ENCODE results near the gene ATP6V1A.

The ATP6V1A gene

DNA sequence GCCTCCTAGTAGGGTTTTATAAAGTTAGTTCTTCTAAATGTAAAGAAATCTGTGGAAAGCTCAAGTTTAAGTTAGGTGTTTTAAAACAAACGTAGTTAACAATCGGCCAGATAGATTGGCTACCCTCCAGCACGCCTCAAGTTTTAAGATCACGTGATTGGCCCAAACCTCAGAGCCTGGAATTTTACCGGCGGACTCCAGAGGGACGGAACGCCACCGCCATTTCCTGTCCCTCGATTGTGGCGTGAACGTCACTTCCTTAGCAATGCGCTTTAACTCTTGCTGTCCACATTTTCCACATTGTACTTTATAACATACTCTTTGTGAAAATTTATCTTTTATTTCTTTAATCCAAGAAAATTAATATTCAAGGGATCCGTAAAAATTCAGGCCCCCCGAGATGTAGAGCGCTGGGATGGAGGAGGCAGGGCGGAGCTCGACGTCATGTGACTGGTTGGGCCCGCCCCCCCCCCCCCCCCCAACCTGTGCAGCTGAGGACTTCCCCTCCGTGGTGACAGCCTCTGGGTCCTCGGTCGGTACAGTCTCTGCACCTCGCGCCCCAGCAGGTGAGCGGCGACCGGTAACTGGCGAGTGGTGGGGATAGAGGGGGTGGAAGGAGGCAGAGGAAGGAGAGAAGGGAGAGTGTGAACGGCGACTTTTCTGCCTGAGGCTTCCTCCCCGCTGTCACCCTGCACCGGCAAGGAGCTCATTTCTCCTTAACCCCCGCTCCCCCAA is at the start of gene ATP6V1A:
ATP6V1A (plus strand) TSS at position 488 of the 735 bp plus-strand sequence. CDS start 31,719 bp downstream, outside the sequence.
- H3K36me3 Mint-ChIP-seq (ENCODE audit: low read depth), result peaks cover 39% of the 10 kb centered on the region
- H3K9me3 Mint-ChIP-seq, result no peaks in the 10 kb centered on the region
- peak; percentile 50 for ATAC-seq
- peak; percentile 81 for DNase-seq
- H3K4me3 Mint-ChIP-seq, result peak within 1 kb of the TSS; percentile 97
- H3K27me3 Mint-ChIP-seq, result no peaks in the 10 kb centered on the region
- H3K27ac Mint-ChIP-seq, result peak within 1 kb of the TSS; percentile 99
- peaks cover 64% of the 10 kb centered on the region for H3K4me1 Mint-ChIP-seq

DNA sequence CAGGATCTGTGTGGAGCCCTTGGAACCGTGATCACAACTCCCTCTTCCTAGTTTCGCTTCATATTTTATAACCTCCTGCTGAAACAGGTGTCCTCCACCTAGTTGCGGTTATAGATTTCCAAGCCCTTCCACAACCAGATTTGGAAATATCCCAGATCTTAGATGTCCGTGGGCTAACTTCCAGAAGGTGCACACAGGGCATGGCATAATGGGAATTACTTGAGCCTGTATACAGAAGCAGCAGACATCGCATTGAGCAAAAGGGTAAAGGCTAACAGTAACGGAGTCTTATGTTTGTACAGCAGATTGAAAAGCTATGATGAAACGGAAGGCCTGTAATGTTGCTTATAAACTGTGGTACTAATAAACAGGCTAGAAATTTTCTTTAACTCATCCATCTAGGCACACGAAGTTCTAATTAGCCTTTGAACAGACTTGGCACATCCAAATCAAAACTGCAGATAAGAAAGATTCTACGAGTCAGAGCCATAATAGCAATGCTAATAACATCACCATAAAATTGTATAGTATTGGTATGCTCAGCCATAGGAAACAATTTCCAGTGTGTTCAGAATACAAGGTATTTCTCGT is 49.2 kb upstream of the ATP6V1A start:
- Mint-ChIP-seq H3K27ac (no peak overlapping the region), H3K4me3 (no peak overlapping the region), H3K4me1 (peaks cover 34% of the 10 kb centered on the region), H3K9me3 (no peaks in the 10 kb centered on the region), H3K36me3 (ENCODE audit: low read depth) (peaks cover 4% of the 10 kb centered on the region), H3K27me3 (no peaks in the 10 kb centered on the region)
- DNase-seq (no peak), ATAC-seq (no peak)

DNA sequence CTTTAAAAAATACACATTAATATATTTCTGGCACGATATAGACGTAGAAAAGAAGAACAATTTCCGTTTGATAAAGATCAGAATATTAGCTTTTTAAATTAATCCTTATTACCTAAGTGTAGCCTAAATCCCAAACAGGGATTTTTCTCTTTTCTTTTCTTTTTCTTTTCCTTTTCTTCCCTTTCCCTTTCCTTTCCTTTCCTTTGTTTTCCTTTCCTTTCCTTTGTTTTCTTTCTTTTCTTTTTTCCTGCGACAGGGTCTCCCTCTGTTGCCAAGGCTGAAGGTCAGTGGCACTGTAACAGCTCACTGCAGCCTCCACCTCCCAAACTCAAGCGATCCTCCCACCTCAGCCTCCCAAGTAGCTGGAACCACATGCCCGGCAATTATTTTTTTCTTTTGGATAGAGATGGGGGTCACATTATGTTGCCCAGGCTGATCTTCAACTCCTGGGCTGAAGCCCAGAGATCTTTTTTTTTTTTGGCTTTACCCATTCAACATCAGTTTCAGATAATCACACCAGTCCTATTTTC is 48.6 kb upstream of the ATP6V1A start:
- ATAC-seq, result no peak
- DNase-seq, result no peak
- H3K27ac Mint-ChIP-seq, result no peak overlapping the region
- no peaks in the 10 kb centered on the region for H3K9me3 Mint-ChIP-seq
- H3K4me3 Mint-ChIP-seq, result no peak overlapping the region
- H3K4me1 Mint-ChIP-seq, result peaks cover 32% of the 10 kb centered on the region
- peaks cover 4% of the 10 kb centered on the region for H3K36me3 Mint-ChIP-seq (ENCODE audit: low read depth)
- no peaks in the 10 kb centered on the region for H3K27me3 Mint-ChIP-seq

DNA sequence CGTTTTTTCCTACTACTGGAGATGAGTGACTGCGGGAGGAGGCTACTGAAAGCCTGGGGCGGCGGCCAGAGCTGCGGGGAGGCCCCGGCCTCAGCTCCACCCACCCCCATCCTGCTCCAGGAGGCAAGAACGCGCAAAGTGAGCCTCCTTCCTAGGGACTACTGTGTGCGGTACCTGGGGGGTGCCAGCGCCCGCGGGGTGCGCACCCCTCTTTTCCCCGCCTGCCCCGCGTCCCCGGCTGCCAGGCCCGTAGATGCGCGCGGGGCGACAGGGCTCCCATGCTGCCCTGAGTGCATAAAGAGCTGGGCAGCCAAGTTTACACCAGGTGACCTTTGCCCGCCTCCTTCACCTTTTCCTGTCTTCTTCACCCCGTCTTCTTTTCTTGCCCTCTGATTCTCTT is 47.9 kb upstream of the ATP6V1A start:
- peak; percentile 30 for DNase-seq
- H3K27ac Mint-ChIP-seq, result no peak overlapping the region
- ATAC-seq, result no peak
- H3K4me1 Mint-ChIP-seq, result peaks cover 26% of the 10 kb centered on the region
- H3K4me3 Mint-ChIP-seq, result peak overlapping the region; percentile 56
- no peaks in the 10 kb centered on the region for H3K27me3 Mint-ChIP-seq
- no peaks in the 10 kb centered on the region for H3K9me3 Mint-ChIP-seq
- H3K36me3 Mint-ChIP-seq (ENCODE audit: low read depth), result peaks cover 4% of the 10 kb centered on the region

DNA sequence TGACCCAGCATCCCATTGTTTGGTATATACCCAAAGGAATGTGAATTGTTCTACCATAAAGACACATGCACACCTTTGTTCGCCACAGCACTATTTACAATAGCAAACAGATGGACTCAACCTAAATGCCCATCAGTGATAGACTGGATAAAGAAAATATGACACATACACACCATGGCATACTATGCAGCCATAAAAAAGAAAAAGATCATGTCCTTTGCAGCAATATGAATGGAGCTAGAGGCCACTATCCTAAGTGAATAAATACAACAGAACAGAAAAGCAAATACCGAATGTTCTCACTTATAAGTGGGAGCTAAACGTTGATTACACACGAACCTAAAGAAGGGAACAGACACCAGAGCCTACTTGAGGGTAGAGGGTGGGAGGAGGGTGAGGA is 39.0 kb upstream of the ATP6V1A start:
- no peak for DNase-seq
- peaks cover 12% of the 10 kb centered on the region for H3K27me3 Mint-ChIP-seq
- H3K4me1 Mint-ChIP-seq, result peaks cover 5% of the 10 kb centered on the region
- no peak overlapping the region for H3K27ac Mint-ChIP-seq
- H3K4me3 Mint-ChIP-seq, result no peak overlapping the region
- H3K9me3 Mint-ChIP-seq, result no peaks in the 10 kb centered on the region
- no peaks in the 10 kb centered on the region for H3K36me3 Mint-ChIP-seq (ENCODE audit: low read depth)
- no peak for ATAC-seq

DNA sequence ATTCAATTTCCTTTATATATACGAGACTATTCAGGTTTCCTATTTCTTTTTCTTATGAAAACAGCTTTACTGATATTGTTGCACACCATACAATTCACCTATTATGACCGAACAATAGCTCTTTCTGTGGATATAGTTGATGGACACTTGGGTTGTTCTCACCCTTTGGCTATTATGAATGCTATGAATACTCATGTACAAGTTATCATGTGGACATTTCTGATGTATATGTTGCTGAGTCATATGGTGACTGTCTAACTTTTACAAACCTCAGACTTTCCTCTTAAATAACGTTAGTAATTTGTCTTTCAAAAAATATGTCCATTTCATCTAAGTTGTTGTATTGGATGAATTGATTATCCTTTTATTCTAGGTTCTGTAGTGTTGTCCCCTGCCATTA is 34.7 kb upstream of the ATP6V1A start:
- no peak overlapping the region for H3K4me3 Mint-ChIP-seq
- peaks cover 8% of the 10 kb centered on the region for H3K4me1 Mint-ChIP-seq
- ATAC-seq (no peak), DNase-seq (no peak)
- H3K27me3 Mint-ChIP-seq, result peaks cover 12% of the 10 kb centered on the region
- H3K9me3 Mint-ChIP-seq, result no peaks in the 10 kb centered on the region
- H3K27ac Mint-ChIP-seq, result no peak overlapping the region
- H3K36me3 Mint-ChIP-seq (ENCODE audit: low read depth), result peaks cover 6% of the 10 kb centered on the region

DNA sequence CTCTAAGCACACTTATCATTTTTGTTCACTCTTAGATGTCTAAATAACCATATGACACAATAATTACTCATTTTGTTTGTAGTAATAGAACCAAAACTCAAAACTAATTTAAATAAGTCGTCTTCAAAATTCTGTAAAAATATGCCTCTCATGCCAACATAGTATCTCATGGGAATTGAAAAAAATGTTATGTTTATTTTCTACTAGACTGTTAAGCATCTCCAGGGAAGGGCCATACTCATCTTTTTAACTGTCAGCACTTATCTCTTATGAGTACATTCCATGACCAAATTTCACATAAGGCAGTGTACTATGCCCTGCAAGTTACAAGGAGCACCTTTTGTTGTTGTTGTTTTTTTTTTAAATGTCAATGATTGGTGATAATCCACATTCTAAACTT is 32.1 kb upstream of the ATP6V1A start:
- no peak for DNase-seq
- Mint-ChIP-seq H3K9me3 (no peaks in the 10 kb centered on the region), H3K36me3 (ENCODE audit: low read depth) (peaks cover 15% of the 10 kb centered on the region), H3K4me1 (peaks cover 31% of the 10 kb centered on the region), H3K27me3 (peaks cover 7% of the 10 kb centered on the region), H3K4me3 (no peak overlapping the region), H3K27ac (no peak overlapping the region)
- ATAC-seq, result no peak

DNA sequence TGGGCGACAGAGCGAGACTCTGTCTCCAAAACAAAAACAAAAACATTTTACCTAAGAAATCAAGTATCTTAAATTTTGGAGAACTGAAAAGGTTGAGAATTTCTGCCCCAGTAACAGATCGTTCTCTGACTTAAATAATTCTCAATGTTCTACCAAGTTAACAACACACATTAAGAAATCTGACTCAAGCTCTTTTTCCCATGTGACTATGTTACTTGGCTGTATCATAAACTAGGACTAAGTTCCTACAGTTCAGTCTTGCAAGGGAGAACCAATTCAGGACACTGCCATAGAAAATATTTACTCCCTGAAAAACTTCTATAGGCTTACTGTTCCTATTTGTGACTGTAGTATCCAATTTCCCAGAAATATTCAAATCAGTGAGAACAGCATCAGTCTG is 29.5 kb upstream of the ATP6V1A start:
- Mint-ChIP-seq H3K9me3 (no peaks in the 10 kb centered on the region), H3K4me1 (peaks cover 32% of the 10 kb centered on the region), H3K27me3 (peaks cover 3% of the 10 kb centered on the region), H3K27ac (peak overlapping the region; percentile 78), H3K4me3 (no peak overlapping the region), H3K36me3 (ENCODE audit: low read depth) (peaks cover 36% of the 10 kb centered on the region)
- DNase-seq (no peak), ATAC-seq (peak; percentile 7)

DNA sequence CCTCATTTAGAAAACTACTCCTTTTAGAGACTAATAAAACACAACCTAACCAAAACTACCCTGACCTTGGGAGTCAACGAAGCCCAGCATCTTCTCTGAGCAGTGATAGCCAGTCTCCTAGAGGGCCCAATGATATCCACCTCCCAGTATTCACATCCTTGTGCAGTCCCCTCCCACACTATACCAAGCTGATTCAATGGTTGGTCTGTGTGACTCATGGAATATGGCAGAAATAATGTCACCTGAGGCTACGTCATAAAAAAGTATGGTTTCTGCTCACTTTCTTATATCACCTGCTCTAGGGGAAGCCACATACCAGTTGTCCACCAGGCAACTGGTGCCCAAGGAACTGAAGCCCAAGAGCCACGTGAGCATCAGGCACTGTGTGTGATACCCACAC is 29.0 kb upstream of the ATP6V1A start:
- H3K4me3 Mint-ChIP-seq, result no peak overlapping the region
- peaks cover 38% of the 10 kb centered on the region for H3K36me3 Mint-ChIP-seq (ENCODE audit: low read depth)
- DNase-seq (no peak), ATAC-seq (peak; percentile 99)
- peaks cover 29% of the 10 kb centered on the region for H3K4me1 Mint-ChIP-seq
- H3K27me3 Mint-ChIP-seq, result no peaks in the 10 kb centered on the region
- H3K27ac Mint-ChIP-seq, result peak overlapping the region; percentile 78
- H3K9me3 Mint-ChIP-seq, result no peaks in the 10 kb centered on the region

DNA sequence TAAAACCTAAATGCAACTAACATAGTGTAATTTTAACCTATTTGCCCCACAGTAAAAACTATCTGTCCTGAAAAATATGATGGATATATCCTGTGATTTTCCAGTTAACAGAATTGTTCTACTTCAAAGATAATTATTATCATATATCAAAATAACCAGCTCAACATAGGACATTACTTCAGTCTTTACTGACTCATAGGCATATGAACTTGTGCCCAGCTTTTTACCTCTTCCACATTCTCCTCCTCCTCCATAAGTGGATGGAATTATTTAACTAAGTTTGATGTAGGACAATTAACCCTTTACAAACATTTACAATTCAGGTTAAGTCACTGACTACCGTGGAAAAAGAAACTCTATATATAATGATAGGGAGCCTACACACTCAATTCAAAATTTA is 27.5 kb upstream of the ATP6V1A start:
- no peaks in the 10 kb centered on the region for H3K27me3 Mint-ChIP-seq
- no peak for ATAC-seq
- H3K4me1 Mint-ChIP-seq, result peaks cover 29% of the 10 kb centered on the region
- no peak overlapping the region for H3K27ac Mint-ChIP-seq
- no peak for DNase-seq
- no peak overlapping the region for H3K4me3 Mint-ChIP-seq
- no peaks in the 10 kb centered on the region for H3K9me3 Mint-ChIP-seq
- peaks cover 53% of the 10 kb centered on the region for H3K36me3 Mint-ChIP-seq (ENCODE audit: low read depth)

DNA sequence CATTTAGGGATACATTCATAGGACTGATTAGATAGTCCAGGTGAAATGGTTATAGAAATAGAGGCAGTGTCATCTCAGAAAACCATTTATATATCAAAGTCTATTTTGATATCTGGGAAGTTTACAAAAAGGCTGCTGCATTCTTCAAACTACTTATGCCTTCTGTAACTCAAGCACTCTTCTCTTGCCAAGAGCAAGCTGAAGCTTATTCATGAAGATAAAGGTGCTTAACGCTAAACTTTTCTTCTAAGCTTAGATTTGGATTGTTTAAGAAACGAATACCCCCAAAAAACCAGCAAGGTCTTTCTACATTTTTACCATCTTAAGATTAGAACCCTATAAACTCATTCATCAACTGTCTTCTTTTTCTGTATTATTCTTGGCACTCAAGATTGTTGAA is 27.1 kb upstream of the ATP6V1A start:
- Mint-ChIP-seq H3K27ac (no peak overlapping the region), H3K27me3 (no peaks in the 10 kb centered on the region), H3K4me1 (peaks cover 30% of the 10 kb centered on the region), H3K36me3 (ENCODE audit: low read depth) (peaks cover 55% of the 10 kb centered on the region), H3K4me3 (no peak overlapping the region), H3K9me3 (no peaks in the 10 kb centered on the region)
- no peak for DNase-seq
- no peak for ATAC-seq

DNA sequence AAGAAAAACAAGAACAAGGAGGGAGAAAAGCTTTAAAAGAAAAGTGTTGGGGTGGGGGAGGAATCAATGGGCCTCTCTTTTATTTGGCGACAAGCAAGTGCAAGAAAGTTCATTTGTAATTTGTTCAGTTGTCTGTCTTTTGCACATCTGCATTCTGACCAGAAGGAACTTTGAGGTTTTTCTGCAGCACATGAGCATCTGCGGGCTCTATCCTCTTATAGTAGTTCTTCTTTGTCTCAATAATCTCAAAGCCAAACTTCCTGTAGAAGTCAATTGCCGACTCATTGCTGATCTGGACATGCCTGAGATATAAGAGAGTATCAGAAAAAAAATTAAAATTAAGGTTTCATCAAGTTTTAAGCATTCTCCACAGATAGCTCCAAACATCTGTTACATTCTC is 25.2 kb upstream of the ATP6V1A start:
- ATAC-seq (no peak), DNase-seq (no peak)
- H3K27ac Mint-ChIP-seq, result no peak overlapping the region
- H3K27me3 Mint-ChIP-seq, result no peaks in the 10 kb centered on the region
- peaks cover 55% of the 10 kb centered on the region for H3K36me3 Mint-ChIP-seq (ENCODE audit: low read depth)
- no peaks in the 10 kb centered on the region for H3K9me3 Mint-ChIP-seq
- no peak overlapping the region for H3K4me3 Mint-ChIP-seq
- H3K4me1 Mint-ChIP-seq, result peaks cover 31% of the 10 kb centered on the region

DNA sequence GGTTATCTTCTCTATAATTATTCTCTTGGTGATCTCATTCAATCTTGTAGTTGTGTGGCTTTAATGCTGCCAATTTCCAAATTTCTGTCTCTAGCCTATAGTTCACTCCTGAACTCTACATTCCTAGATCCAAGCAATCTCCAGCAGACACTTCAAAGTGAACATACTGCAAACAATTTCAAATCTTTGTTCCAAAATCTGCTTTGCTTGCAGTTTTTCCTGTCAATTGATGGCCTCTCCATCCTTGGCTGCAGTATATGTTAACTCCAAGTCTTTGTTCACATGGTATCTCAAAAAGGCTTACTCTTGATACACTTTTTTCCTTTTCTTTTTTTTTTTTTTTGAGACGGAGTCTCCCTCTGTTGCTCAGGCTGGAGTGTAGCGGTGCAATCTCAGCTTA is 18.2 kb upstream of the ATP6V1A start:
- Mint-ChIP-seq H3K36me3 (ENCODE audit: low read depth) (peaks cover 43% of the 10 kb centered on the region), H3K27me3 (no peaks in the 10 kb centered on the region), H3K4me1 (peaks cover 17% of the 10 kb centered on the region), H3K4me3 (no peak overlapping the region), H3K9me3 (no peaks in the 10 kb centered on the region), H3K27ac (no peak overlapping the region)
- ATAC-seq, result no peak
- DNase-seq, result no peak

DNA sequence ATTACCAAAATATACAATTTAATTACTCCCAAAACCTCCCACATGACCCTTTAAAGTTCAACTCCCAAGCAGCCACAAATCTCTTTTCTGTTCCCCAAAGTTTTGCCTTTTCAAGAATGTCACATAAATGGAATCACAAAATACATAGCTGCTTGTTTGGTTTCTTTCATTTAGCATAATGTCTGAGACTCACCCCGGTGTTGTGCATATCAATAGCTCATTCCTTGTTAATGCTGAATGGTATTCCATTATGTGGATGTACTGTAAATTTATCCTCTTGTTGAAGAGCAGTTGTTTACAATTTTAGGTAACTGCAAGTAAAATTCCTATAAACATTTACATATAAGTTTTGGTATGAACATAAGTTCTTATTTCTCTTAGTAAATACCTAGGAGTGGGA is 16.3 kb upstream of the ATP6V1A start:
- Mint-ChIP-seq H3K4me3 (no peak overlapping the region), H3K27ac (no peak overlapping the region), H3K36me3 (ENCODE audit: low read depth) (peaks cover 31% of the 10 kb centered on the region), H3K4me1 (peaks cover 19% of the 10 kb centered on the region), H3K27me3 (no peaks in the 10 kb centered on the region), H3K9me3 (no peaks in the 10 kb centered on the region)
- DNase-seq, result no peak
- ATAC-seq, result no peak

DNA sequence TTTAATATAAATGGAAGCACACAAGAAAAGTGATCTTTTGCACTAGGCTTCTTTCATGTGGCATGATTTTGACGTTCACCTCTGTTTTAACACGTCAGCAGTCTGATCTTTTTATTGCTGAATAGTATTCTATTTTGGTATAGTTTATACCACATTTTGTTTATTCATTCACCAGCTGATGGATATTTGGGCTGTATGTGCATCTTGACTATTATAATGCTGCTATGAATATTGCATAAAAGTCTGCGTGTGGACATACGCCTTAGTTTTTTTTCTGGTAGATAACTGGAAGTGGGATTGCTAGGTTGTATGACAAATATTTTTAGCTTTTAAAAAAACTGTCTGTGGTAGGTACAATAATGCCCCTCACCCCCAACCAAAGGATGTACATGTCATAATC is 15.1 kb upstream of the ATP6V1A start:
- no peaks in the 10 kb centered on the region for H3K9me3 Mint-ChIP-seq
- ATAC-seq (no peak), DNase-seq (no peak)
- H3K4me1 Mint-ChIP-seq, result peaks cover 23% of the 10 kb centered on the region
- no peak overlapping the region for H3K27ac Mint-ChIP-seq
- H3K36me3 Mint-ChIP-seq (ENCODE audit: low read depth), result peaks cover 29% of the 10 kb centered on the region
- no peaks in the 10 kb centered on the region for H3K27me3 Mint-ChIP-seq
- no peak overlapping the region for H3K4me3 Mint-ChIP-seq
